Central memory CD8-positive, alpha-beta T cell (primary cell): ENCODE results near the gene KCNIP4.

Experiments
- ATAC-seq: fragments of 150-1000 bp; cut with Tn5 transposase; replicated peaks from 2 replicates; pipeline ENCODE4 v1.10.0; 2022; ENCODE audit warnings: mild to moderate bottlenecking, moderate FRiP score, moderate number of reproducible peaks; ENCODE audit not compliant: poor library complexity, severe bottlenecking; ENCODE audit errors: extremely low read depth
- DNase-seq, 2 donors: peaks; one replicate each; pipeline ENCODE4 v3.0.0; 2021; ENCODE audit warnings: low spot score in 2 of 2
- H3K27ac Mint-ChIP-seq: one replicate; pipeline ENCODE4 v1.8.0; 2022; ENCODE audit warnings: low read depth, mild to moderate bottlenecking, moderate library complexity, mixed read lengths
- H3K27me3 Mint-ChIP-seq: one replicate; pipeline ENCODE4 v1.8.0; 2022; ENCODE audit warnings: mixed read lengths
- H3K36me3 Mint-ChIP-seq: one replicate; pipeline ENCODE4 v1.8.0; 2022; ENCODE audit warnings: mild to moderate bottlenecking, moderate library complexity, mixed read lengths; ENCODE audit not compliant: insufficient read depth
- H3K4me1 Mint-ChIP-seq: one replicate; pipeline ENCODE4 v1.8.0; 2022; ENCODE audit warnings: mixed read lengths
- H3K4me3 Mint-ChIP-seq: one replicate; pipeline ENCODE4 v1.8.0; 2022; ENCODE audit warnings: mild to moderate bottlenecking, moderate library complexity, mixed read lengths
- H3K9me3 Mint-ChIP-seq: one replicate; pipeline ENCODE4 v1.8.0; 2022; ENCODE audit warnings: mixed read lengths

The KCNIP4 gene

DNA sequence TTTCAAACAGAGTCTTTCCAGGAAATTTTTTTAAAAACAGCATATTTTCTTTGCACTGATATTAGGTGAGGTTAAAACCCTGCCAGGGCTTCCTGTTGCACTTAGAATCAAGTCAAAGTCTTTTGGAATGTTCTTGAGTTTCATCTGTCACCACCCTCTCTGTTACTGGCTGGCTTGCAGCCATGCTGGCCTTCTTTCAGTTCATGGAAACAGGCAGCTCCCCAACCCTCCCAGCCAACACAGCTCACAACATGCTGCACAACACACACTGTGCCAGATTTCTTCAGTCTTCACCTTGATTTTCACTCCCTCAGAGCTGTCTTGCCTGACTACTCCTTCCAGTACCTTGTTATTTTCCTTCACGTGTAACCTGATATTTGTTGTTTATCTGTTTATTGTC is 129.5 kb downstream of the KCNIP4 start:
- Mint-ChIP-seq H3K27me3 (no peaks in the 10 kb centered on the region), H3K4me3 (no peak overlapping the region), H3K9me3 (peaks cover 17% of the 10 kb centered on the region), H3K27ac (no peak overlapping the region), H3K36me3 (no peaks in the 10 kb centered on the region), H3K4me1 (no peaks in the 10 kb centered on the region)
- ATAC-seq (no peak), DNase-seq (no peak)

DNA sequence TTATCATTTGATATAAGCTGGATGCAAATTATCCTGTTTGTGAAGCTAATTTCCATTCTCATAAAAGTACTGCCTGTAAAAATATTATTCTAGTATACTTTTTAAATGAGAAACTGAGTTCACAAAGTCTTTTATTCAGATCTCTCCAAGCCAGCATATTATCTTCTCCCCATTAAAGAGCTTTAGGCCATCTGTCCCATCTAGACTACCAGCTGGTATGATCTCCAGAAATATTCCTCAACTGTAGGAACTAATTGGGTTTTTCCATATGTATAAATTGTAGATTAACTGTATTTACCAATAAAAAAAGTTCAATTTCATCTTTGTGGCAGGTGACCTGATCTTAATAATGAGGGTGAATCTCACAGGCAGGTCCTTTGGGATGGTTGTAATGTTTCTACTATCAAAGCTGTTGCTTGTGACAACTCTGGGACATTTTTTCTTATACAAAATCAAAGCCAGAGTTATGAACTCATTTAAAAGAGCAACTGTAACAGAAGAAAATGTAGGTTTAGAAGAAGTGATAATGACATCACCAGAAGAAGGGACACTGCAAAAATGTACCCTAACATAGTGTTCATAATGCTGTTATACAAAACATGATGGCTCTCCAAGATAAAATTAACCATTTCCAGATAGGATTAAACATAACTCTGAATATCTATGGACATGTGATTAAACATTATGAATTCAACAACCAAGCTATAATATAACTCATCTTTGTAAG is 132.8 kb downstream of the KCNIP4 start:
- Mint-ChIP-seq H3K4me3 (no peak overlapping the region), H3K9me3 (peaks cover 17% of the 10 kb centered on the region), H3K4me1 (no peaks in the 10 kb centered on the region), H3K36me3 (no peaks in the 10 kb centered on the region), H3K27ac (no peak overlapping the region), H3K27me3 (no peaks in the 10 kb centered on the region)
- ATAC-seq = no peak
- no peak for DNase-seq

DNA sequence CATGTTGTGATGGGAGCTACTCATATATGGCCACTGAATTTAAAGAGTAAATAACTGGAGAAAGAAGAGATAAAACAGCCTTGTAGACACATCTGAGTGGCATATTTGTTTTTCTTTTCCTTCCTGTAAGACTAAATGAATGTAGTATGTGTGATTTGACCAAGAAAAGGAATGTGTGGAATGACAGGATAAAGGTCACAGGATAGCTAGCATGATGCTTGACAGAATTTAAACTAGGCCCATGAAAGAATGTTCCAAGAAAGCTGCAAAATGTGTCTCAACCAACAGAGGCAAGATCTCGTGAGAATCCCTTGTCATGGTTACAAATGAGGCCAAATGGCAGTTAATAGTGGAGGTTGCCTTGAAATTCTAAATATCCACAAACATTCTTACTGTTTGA is 137.0 kb downstream of the KCNIP4 start:
- Mint-ChIP-seq H3K36me3 (no peaks in the 10 kb centered on the region), H3K4me1 (no peaks in the 10 kb centered on the region), H3K27ac (no peak overlapping the region), H3K4me3 (no peak overlapping the region), H3K9me3 (peaks cover 4% of the 10 kb centered on the region), H3K27me3 (no peaks in the 10 kb centered on the region)
- DNase-seq (no peak), ATAC-seq (no peak)

DNA sequence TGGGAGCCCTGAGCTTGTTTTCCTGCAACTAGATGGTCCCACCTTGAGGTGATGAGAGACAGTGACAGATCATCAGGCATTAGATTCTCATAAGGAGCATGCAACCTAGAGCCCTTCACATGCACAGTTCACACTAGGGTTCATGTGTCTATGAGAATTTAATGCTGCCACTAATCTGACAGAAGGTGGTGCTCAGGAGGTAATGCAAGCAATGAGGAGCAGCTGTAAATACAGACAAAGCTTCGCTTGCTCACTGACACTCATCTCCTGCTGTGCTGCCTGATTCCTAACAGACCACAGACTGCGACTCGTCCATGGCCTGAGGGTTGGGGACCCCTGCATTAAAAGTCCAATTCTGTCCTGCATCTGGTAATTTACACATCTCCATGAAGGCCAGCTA is 141.6 kb downstream of the KCNIP4 start:
- DNase-seq (no peak), ATAC-seq (no peak)
- Mint-ChIP-seq H3K27ac (no peak overlapping the region), H3K36me3 (peaks cover 1% of the 10 kb centered on the region), H3K4me3 (no peak overlapping the region), H3K9me3 (peaks cover 8% of the 10 kb centered on the region), H3K27me3 (no peaks in the 10 kb centered on the region), H3K4me1 (no peaks in the 10 kb centered on the region)

DNA sequence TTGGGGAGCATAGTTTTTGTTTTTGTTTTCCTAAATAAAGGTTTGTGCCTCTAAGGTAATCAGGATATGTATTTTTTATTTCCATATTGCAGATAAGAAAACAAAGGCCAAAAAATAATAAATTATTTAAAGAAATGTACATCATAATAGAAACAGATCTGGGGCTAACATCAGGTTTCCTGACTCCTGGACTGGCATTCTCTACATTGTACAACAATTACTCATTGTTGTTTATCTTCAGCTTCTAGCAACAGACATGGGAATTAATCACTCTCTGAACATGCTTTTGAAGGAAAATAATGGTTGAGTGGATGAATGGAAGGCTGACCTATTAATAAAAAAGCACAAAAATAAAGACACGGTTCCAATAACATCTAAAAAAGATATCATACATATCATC is 146.2 kb downstream of the KCNIP4 start:
- DNase-seq (no peak), ATAC-seq (no peak)
- peaks cover 1% of the 10 kb centered on the region for H3K36me3 Mint-ChIP-seq
- no peaks in the 10 kb centered on the region for H3K4me1 Mint-ChIP-seq
- no peak overlapping the region for H3K4me3 Mint-ChIP-seq
- H3K9me3 Mint-ChIP-seq = peaks cover 8% of the 10 kb centered on the region
- H3K27ac Mint-ChIP-seq = no peak overlapping the region
- H3K27me3 Mint-ChIP-seq = no peaks in the 10 kb centered on the region

DNA sequence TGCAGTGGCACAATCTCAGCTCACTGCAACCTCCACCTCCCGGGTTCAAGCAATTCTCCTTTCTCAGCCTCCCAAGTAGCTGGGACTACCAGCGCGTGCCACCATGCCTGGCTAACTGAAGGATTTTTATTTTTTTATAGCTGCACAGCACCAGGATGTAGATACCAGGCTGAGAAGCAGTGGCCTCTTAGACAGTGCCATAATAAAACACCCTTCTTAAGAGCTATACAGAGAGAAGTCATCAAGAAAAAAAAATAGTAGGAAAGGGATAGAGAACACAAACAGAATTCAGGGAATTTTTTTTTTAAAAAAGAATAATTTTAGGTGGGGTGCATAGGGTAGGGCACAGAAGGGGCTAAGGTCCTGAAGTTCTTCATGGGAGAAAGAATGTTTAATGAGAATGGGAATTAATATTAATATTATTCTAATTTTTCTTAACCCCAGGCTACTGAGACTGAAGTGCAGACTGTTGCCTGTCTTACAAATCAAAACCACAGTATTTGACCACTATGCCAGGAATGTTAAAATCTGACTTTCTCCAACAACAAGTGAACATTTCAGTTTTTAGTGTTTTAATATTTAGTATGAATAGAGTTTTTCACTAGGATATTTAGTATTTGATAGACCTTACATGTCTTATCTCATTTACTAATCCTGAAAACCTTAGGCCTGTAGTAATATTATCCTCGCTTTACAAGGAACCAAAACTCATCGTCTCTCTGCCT is 146.7 kb downstream of the KCNIP4 start:
- DNase-seq = no peak
- Mint-ChIP-seq H3K4me3 (no peak overlapping the region), H3K9me3 (peaks cover 8% of the 10 kb centered on the region), H3K27me3 (no peaks in the 10 kb centered on the region), H3K36me3 (peaks cover 1% of the 10 kb centered on the region), H3K4me1 (no peaks in the 10 kb centered on the region), H3K27ac (no peak overlapping the region)
- no peak for ATAC-seq

DNA sequence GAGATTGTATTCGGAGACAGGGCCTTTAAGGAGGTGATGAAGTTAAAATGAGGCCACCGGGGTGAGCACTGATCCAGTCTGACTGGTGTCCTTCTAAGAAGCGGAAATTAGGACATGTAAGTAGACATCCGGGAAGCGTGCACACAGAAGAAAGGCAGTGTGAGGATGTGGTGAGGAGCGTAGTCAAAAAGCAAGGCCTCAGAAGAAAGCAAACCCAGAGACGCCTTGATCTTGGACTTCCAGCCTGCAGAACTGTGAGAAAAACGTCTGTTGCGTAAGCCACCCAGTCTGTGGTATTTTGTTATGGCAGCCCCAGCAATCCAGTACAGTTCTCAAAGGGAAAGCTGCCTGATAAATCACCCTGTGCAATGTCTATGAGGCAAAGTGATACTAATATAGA is 153.5 kb downstream of the KCNIP4 start:
- Mint-ChIP-seq H3K36me3 (no peaks in the 10 kb centered on the region), H3K4me1 (no peaks in the 10 kb centered on the region), H3K27ac (no peak overlapping the region), H3K4me3 (no peak overlapping the region), H3K9me3 (peaks cover 4% of the 10 kb centered on the region), H3K27me3 (no peaks in the 10 kb centered on the region)
- ATAC-seq = no peak
- DNase-seq = no peak

DNA sequence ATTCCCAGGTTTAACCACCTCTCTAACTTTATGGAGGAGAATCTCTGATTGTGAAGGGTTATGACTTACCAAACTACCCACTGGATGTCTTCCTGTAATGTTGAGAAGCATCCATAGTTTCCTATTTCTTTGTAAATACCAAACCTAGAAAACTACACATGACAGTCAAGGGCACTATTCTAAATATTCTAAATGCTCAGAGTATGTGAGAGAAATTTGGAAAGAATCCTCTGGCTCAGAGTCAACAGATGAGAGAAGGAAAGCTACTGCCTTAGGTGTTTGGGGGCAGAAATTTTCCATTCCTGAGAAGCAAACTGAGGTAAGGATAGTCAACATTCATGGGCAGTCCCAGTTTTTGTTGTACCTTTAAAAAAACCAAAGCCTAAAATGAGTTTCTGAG is 155.8 kb downstream of the KCNIP4 start:
- Mint-ChIP-seq H3K27ac (no peak overlapping the region), H3K27me3 (no peaks in the 10 kb centered on the region), H3K36me3 (no peaks in the 10 kb centered on the region), H3K4me1 (no peaks in the 10 kb centered on the region), H3K4me3 (no peak overlapping the region), H3K9me3 (peaks cover 4% of the 10 kb centered on the region)
- DNase-seq (no peak), ATAC-seq (no peak)

DNA sequence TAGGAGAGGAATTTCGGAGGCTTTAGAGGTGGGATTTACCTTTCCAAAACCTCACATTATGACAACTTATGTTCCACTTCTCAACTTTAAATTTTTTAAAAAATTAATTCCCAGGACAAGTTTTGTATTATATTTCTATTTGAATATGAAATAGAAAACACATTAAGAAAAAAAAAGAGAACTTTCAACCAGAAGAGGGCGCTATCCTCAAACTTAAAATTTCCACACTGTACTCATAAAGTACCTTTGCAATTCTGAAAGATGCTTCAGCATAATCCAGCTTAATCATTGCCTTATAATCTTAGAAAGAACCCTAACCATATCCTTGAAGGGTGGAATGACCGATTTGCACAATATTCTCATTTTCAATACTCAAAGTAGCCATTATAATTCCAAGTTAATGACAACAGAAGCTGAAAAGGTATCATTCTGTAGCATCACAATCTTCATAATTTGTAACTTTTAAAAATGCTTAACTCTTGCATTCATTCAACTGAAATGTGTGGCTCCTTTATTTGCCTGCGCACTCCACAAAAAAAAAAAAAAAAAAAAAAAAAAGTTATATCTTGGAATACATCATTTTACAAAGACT is 158.0 kb downstream of the KCNIP4 start:
- Mint-ChIP-seq H3K4me3 (no peak overlapping the region), H3K27ac (no peak overlapping the region), H3K27me3 (no peaks in the 10 kb centered on the region), H3K9me3 (peaks cover 4% of the 10 kb centered on the region), H3K36me3 (no peaks in the 10 kb centered on the region), H3K4me1 (no peaks in the 10 kb centered on the region)
- DNase-seq (no peak), ATAC-seq (no peak)

DNA sequence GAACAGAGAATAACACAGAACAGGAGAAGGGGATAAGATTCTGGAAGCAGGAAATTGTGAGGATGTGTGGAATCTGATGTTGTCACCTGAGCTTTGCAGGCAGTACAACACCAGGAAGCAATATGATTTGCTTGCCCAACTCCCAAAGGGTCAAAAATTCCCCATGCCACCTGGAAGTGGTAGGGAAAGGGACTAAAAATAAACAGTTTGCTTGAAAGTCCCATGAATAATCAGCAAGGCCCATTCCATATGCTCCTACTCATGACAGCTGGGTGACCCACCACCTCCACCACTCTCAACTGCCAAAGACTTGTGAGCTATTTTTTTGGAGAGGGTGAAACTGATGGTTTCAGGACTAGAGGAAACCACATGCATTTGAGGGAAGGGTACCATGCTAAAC is 168.4 kb downstream of the KCNIP4 start:
- DNase-seq = no peak
- H3K36me3 Mint-ChIP-seq = no peaks in the 10 kb centered on the region

DNA sequence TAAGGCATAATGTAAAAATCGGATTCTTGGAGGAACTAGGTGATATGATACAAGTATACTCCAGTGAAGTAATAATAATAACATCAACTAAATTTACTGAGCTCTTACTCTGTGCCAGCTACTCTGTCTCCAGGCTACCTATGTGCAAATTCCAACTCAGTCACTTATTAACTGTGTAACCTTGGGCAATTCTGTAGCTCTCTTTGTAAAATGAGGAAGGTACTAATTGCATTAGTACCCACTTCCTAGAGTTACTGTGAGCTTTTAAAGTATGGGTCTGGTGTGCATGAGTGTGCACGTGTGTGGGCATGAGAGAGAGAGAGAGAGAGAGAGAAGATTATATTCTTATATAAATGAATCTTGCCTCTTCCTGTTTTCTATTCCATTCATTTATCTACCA is 169.9 kb downstream of the KCNIP4 start:
- no peak for DNase-seq
- no peak for ATAC-seq
- Mint-ChIP-seq H3K27ac (no peak overlapping the region), H3K4me1 (no peaks in the 10 kb centered on the region), H3K9me3 (peaks cover 7% of the 10 kb centered on the region), H3K36me3 (no peaks in the 10 kb centered on the region), H3K27me3 (no peaks in the 10 kb centered on the region), H3K4me3 (no peak overlapping the region)

More for the DNA sequence above, 168.4 kb downstream of the KCNIP4 start:
- Mint-ChIP-seq H3K9me3 (peaks cover 5% of the 10 kb centered on the region), H3K4me3 (no peak overlapping the region), H3K27me3 (no peaks in the 10 kb centered on the region), H3K27ac (no peak overlapping the region), H3K4me1 (no peaks in the 10 kb centered on the region)
- no peak for ATAC-seq

DNA sequence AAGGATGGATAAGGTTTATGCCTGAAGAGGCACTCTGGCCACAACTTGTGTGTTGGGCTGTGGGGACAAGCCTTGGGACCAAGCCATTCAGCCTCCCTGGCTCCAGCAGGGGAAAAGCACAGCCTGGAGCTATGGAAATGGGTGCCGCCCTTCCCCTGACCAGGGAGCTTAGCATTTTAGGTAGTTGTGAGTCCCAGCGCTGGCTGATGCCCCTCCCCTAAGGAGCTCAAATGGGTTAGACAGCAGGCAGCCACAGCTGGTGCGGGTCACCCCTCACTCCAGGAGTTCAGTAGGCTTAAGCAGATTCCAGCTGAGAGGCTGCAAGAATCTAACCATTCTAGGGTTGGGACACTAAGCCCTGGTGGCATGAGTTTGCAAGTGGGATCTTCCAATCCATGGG is 172.9 kb downstream of the KCNIP4 start:
- Mint-ChIP-seq H3K36me3 (no peaks in the 10 kb centered on the region), H3K9me3 (peaks cover 12% of the 10 kb centered on the region), H3K27me3 (no peaks in the 10 kb centered on the region), H3K4me1 (no peaks in the 10 kb centered on the region), H3K4me3 (no peak overlapping the region), H3K27ac (no peak overlapping the region)
- no peak for DNase-seq
- ATAC-seq = no peak
